ENCODE data around the gene ATP1A4.

Gene ATP1A4

GRCh38 chr1:160193091-160193819 lies 41.9 kb downstream of the ATP1A4 start:
- Histone ChIP-seq H3K4me3 (ENCODE audit: low read depth in 1 of 2, low read length in 1 of 2) (no peak overlapping the region), H3K27ac (no peak overlapping the region), H3K27me3 (peaks cover 12% of the 10 kb centered on the region)

DNA sequence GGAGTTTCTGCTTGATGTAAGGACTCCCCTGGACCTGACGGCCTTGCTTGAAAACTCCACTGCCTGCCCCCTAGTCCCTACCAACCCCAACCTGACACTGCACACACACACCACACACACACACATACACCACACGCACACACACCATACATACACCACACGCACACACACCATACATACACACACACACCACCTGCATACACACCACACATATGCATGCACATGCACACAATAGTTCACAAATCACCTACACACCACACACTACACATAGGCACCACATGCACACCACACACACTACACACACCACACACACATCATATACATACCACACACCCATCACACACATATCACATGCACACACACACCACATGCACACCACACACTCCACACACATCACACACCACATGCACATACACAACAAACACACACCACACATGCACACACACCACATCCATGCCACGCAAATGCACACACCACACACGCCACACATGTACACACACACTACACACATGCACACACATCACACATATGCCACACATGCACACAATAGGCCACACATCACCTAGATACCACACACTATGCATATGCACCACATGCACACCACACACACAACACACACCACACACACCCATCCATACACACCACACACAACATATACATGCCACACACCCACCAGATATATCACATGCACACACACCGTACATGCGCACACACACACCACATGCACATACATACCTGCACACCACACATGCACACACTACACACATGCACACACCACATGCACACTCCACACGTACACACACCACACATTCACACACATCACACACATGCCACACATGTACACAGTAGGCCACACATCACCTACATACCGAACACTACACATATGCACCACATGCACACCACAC lies 42.7 kb downstream of the ATP1A4 start:
- Histone ChIP-seq H3K36me3 (no peaks in the 10 kb centered on the region), H3K9me3 (no peaks in the 10 kb centered on the region), H3K4me1 (ENCODE audit: control insufficient read depth in 1 of 2, insufficient read depth in 1 of 2, low read depth in 1 of 2, low read length in 1 of 2) (no peaks in the 10 kb centered on the region), H3K27me3 (peaks cover 12% of the 10 kb centered on the region), H3K4me3 (ENCODE audit: low read depth in 1 of 2, low read length in 1 of 2) (no peak overlapping the region), H3K27ac (no peak overlapping the region)
- no peak for TF ChIP-seq CTCF (IDR thresholded peaks at IDR 0.05)

More at GRCh38 chr1:160193091-160193819, 41.9 kb downstream of the ATP1A4 start:
- Histone ChIP-seq H3K4me1 (ENCODE audit: control insufficient read depth in 1 of 2, insufficient read depth in 1 of 2, low read depth in 1 of 2, low read length in 1 of 2) (no peaks in the 10 kb centered on the region), H3K9me3 (no peaks in the 10 kb centered on the region), H3K36me3 (no peaks in the 10 kb centered on the region)
- peak; percentile 90 for TF ChIP-seq CTCF (IDR thresholded peaks at IDR 0.05)

GRCh38 chr1:160194737-160195059 lies 43.3 kb downstream of the ATP1A4 start:
- Histone ChIP-seq H3K9me3 (no peaks in the 10 kb centered on the region), H3K27me3 (peaks cover 12% of the 10 kb centered on the region), H3K36me3 (no peaks in the 10 kb centered on the region), H3K27ac (no peak overlapping the region), H3K4me3 (ENCODE audit: low read depth in 1 of 2, low read length in 1 of 2) (no peak overlapping the region), H3K4me1 (ENCODE audit: control insufficient read depth in 1 of 2, insufficient read depth in 1 of 2, low read depth in 1 of 2, low read length in 1 of 2) (no peaks in the 10 kb centered on the region)
- TF ChIP-seq CTCF (IDR thresholded peaks at IDR 0.05): no peak

- peaks cover 12% of the 10 kb centered on the region for H3K27me3 ChIP-seq
- no peaks in the 10 kb centered on the region for H3K4me1 ChIP-seq (ENCODE audit: control insufficient read depth in 1 of 2, insufficient read depth in 1 of 2, low read depth in 1 of 2, low read length in 1 of 2)
- H3K27ac ChIP-seq: no peak overlapping the region
- H3K9me3 ChIP-seq: no peaks in the 10 kb centered on the region
- TF ChIP-seq CTCF (IDR thresholded peaks at IDR 0.05): no peak
- no peaks in the 10 kb centered on the region for H3K36me3 ChIP-seq
- no peak overlapping the region for H3K4me3 ChIP-seq (ENCODE audit: low read depth in 1 of 2, low read length in 1 of 2)
These were observed 44.7 kb downstream of the ATP1A4 start for GRCh38 chr1:160196143-160196542.

DNA sequence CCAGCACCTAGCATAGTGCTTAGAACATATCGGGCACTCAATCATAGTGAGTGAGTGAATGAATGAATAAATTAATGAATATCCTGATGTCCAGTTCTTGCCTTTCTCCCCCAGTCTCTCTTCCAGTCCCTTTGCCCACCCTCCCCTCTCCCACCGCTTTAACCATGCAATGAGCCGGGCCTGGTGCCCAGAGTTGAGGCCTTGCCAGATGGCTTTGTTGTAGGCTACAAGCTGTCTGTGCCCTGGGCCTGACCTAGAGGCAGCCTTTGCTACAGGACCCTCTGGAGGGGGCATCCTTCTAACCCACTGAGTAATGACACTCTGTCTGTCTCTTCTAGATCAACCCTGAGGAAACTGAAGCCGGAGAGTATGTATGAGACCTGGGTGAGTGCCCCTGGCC lies 45.8 kb downstream of the ATP1A4 start:
- Histone ChIP-seq H3K4me1 (ENCODE audit: control insufficient read depth in 1 of 2, insufficient read depth in 1 of 2, low read depth in 1 of 2, low read length in 1 of 2) (no peaks in the 10 kb centered on the region), H3K27ac (no peak overlapping the region), H3K9me3 (no peaks in the 10 kb centered on the region), H3K27me3 (peaks cover 12% of the 10 kb centered on the region), H3K36me3 (no peaks in the 10 kb centered on the region), H3K4me3 (ENCODE audit: low read depth in 1 of 2, low read length in 1 of 2) (no peak overlapping the region)
- no peak for TF ChIP-seq CTCF (IDR thresholded peaks at IDR 0.05)
